DOHH2 (cell line): ENCODE data around the gene TEX26.
A peak's percentile ranks its signal among the peaks of the same experiment; 100 is the strongest.

Experiments used
- H3F3A ChIP-seq: fragments of 200-600 bp; sonication (generic), shearing (Covaris generic); 2 replicates; pipeline ENCODE4 v1.6.0; 2016; ENCODE audit warnings: antibody characterized with exemption, mild to moderate bottlenecking; ENCODE audit not compliant: control insufficient read depth, insufficient read depth
- H3K27ac ChIP-seq: fragments of 200-600 bp; sonication (generic); 2 replicates; pipeline ENCODE4 v1.5.1; 2014; ENCODE audit warnings: low read depth, mild to moderate bottlenecking, low read length, moderate library complexity
- H3K27me3 ChIP-seq: fragments of 200-600 bp; sonication (generic); 2 replicates; pipeline ENCODE4 v1.6.1; 2014; ENCODE audit warnings: mild to moderate bottlenecking, low read length, mixed read lengths; ENCODE audit not compliant: control insufficient read depth
- H3K36me3 ChIP-seq: fragments of 200-600 bp; sonication (generic); 2 replicates; pipeline ENCODE4 v1.6.1; 2014; ENCODE audit warnings: mild to moderate bottlenecking, low read length, moderate library complexity, mixed read lengths; ENCODE audit not compliant: control insufficient read depth
- H3K4me1 ChIP-seq: fragments of 200-600 bp; sonication (generic); 2 replicates; pipeline ENCODE4 v1.6.1; 2014; ENCODE audit warnings: mild to moderate bottlenecking, low read length, mixed read lengths; ENCODE audit not compliant: control insufficient read depth
- H3K4me2 ChIP-seq: fragments of 200-600 bp; sonication (generic); 2 replicates; pipeline ENCODE4 v1.6.0; 2014; ENCODE audit warnings: mild to moderate bottlenecking, low read length, moderate library complexity
- H3K4me3 ChIP-seq: fragments of 200-600 bp; sonication (generic); 2 replicates; pipeline ENCODE4 v1.5.1; 2014; ENCODE audit warnings: mild to moderate bottlenecking, low read length, mixed read lengths
- H3K79me2 ChIP-seq: fragments of 200-600 bp; sonication (generic); 2 replicates; pipeline ENCODE4 v1.6.1; 2014; ENCODE audit warnings: mild to moderate bottlenecking, low read length, mixed read lengths; ENCODE audit not compliant: control insufficient read depth
- H3K9me2 ChIP-seq: fragments of 200-600 bp; sonication (generic); replicated peaks from 2 replicates; pipeline ENCODE4 v1.6.1; 2014; ENCODE audit warnings: mild to moderate bottlenecking, low read length, mixed read lengths; ENCODE audit not compliant: control insufficient read depth
- H3K9me3 ChIP-seq: fragments of 200-600 bp; sonication (generic); 2 replicates; pipeline ENCODE4 v1.6.1; 2014; ENCODE audit warnings: antibody characterized with exemption, low read length, mixed read lengths; ENCODE audit not compliant: control insufficient read depth, insufficient read depth
- H4K20me1 ChIP-seq: fragments of 200-600 bp; sonication (generic); 2 replicates; pipeline ENCODE4 v1.6.0; 2014; ENCODE audit warnings: low read depth, mild to moderate bottlenecking, antibody characterized with exemption, low read length, moderate library complexity; ENCODE audit not compliant: control insufficient read depth, insufficient read depth
- CTCF ChIP-seq: fragments of 200-600 bp; sonication (generic); IDR thresholded peaks from one replicate; pipeline ENCODE4 v1.5.1; 2014; ENCODE audit warnings: antibody characterized with exemption, mild to moderate bottlenecking, low read depth, low read length; ENCODE audit not compliant: poor library complexity, severe bottlenecking
- EZH2phosphoT487 ChIP-seq: fragments of 200-600 bp; sonication (generic); IDR thresholded peaks from 2 replicates; pipeline ENCODE4 v1.6.1; 2017; ENCODE audit warnings: borderline replicate concordance, mild to moderate bottlenecking, antibody characterized with exemption, low read length, moderate library complexity, mixed read lengths

The TEX26 gene

GRCh38 chr13:31009166-31009565 is 76.7 kb downstream of the TEX26 start:
- TF ChIP-seq EZH2phosphoT487 (no peak), CTCF (no peak)
- H3K9me2 ChIP-seq = no peaks in the 10 kb centered on the region
- H3K27me3 ChIP-seq = peaks cover 8% of the 10 kb centered on the region
- no peaks in the 10 kb centered on the region for H3K9me3 ChIP-seq
- H3K36me3 ChIP-seq = no peaks in the 10 kb centered on the region
- peaks cover 20% of the 10 kb centered on the region for H3K4me1 ChIP-seq
- H3K27ac ChIP-seq = no peak overlapping the region
- H3K79me2 ChIP-seq = no peaks in the 10 kb centered on the region
- no peaks in the 10 kb centered on the region for H3F3A ChIP-seq
- H3K4me2 ChIP-seq = no peak overlapping the region
- no peaks in the 10 kb centered on the region; the same call in 1 of the 2 replicates for H4K20me1 ChIP-seq
- H3K4me3 ChIP-seq = no peak overlapping the region

GRCh38 chr13:31010296-31010695 is 77.8 kb downstream of the TEX26 start:
- H3K9me2 ChIP-seq = no peaks in the 10 kb centered on the region
- H3K27me3 ChIP-seq = peaks cover 8% of the 10 kb centered on the region
- no peak overlapping the region for H3K4me2 ChIP-seq
- no peaks in the 10 kb centered on the region for H3K79me2 ChIP-seq
- H3K4me3 ChIP-seq = no peak overlapping the region
- no peaks in the 10 kb centered on the region; the same call in 1 of the 2 replicates for H4K20me1 ChIP-seq
- H3K27ac ChIP-seq = no peak overlapping the region
- H3K9me3 ChIP-seq = no peaks in the 10 kb centered on the region
- H3K36me3 ChIP-seq = no peaks in the 10 kb centered on the region
- TF ChIP-seq CTCF (no peak), EZH2phosphoT487 (no peak)
- H3F3A ChIP-seq = no peaks in the 10 kb centered on the region
- H3K4me1 ChIP-seq = peaks cover 20% of the 10 kb centered on the region

GRCh38 chr13:31011193-31011860 is 78.9 kb downstream of the TEX26 start:
- Histone ChIP-seq H4K20me1 (no peaks in the 10 kb centered on the region; the same call in 1 of the 2 replicates), H3K79me2 (no peaks in the 10 kb centered on the region), H3K27me3 (peaks cover 8% of the 10 kb centered on the region), H3K4me1 (peaks cover 20% of the 10 kb centered on the region), H3K4me2 (peak overlapping the region; percentile 6; the same call in 1 of the 2 replicates), H3K36me3 (no peaks in the 10 kb centered on the region), H3K9me3 (no peaks in the 10 kb centered on the region), H3K4me3 (no peak overlapping the region), H3K9me2 (no peaks in the 10 kb centered on the region), H3K27ac (no peak overlapping the region), H3F3A (no peaks in the 10 kb centered on the region)
- TF ChIP-seq CTCF (no peak), EZH2phosphoT487 (no peak)
